ENCODE measurements around the gene FTCD.

FTCD gene

DNA sequence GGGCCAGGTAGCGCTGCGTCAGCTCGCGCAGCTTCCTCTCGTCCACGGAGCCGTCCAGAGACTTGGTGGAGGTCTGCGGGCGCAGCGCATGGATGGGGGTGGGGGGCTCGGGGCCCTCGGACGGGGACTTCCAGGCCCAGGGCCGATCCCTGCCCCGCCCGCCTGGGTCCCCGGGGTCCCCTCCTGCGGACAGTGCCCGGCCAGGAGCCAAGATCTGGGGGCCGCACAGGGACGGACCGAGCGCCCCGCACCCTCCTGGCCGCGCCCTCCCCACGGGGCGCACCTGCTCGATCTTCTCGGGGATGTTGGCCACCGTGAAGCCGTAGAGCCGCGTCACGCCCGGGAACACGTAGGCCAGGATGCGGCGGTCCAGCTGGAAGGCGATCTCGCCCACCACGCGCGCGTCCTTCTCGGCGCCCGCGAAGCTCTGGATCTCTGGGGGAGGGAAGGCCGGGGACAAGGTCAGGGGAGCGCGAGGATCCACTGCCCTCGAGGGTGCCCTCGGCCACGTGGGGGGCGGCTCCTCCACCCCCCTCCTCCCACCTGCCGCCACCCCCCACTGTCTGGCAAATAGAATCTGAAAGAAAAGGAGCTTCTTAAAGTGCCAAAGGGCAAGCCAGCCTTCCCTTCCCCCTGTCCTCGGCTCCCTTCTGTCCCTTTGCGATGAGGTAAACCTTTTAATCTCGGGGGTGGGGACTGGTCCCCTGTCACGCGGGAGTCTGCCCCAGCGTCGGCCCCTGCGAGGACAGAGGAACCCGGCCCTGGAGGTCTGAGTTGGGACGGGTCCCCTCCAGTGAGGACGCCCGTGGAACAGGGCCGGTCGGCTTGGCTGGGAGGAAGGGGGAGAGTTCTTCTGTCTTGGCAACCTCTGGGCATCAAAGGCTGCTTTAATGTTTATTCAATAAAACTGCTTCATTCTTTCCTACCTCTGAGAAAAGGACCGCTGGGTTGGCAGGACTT, 6.5 kb upstream of the FTCD start:
- TF ChIP-seq, protein P1, sequence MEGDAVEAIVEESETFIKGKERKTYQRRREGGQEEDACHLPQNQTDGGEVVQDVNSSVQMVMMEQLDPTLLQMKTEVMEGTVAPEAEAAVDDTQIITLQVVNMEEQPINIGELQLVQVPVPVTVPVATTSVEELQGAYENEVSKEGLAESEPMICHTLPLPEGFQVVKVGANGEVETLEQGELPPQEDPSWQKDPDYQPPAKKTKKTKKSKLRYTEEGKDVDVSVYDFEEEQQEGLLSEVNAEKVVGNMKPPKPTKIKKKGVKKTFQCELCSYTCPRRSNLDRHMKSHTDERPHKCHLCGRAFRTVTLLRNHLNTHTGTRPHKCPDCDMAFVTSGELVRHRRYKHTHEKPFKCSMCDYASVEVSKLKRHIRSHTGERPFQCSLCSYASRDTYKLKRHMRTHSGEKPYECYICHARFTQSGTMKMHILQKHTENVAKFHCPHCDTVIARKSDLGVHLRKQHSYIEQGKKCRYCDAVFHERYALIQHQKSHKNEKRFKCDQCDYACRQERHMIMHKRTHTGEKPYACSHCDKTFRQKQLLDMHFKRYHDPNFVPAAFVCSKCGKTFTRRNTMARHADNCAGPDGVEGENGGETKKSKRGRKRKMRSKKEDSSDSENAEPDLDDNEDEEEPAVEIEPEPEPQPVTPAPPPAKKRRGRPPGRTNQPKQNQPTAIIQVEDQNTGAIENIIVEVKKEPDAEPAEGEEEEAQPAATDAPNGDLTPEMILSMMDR (IDR thresholded peaks at IDR 0.05; ENCODE audit: low read depth, low read length), result no peak

DNA sequence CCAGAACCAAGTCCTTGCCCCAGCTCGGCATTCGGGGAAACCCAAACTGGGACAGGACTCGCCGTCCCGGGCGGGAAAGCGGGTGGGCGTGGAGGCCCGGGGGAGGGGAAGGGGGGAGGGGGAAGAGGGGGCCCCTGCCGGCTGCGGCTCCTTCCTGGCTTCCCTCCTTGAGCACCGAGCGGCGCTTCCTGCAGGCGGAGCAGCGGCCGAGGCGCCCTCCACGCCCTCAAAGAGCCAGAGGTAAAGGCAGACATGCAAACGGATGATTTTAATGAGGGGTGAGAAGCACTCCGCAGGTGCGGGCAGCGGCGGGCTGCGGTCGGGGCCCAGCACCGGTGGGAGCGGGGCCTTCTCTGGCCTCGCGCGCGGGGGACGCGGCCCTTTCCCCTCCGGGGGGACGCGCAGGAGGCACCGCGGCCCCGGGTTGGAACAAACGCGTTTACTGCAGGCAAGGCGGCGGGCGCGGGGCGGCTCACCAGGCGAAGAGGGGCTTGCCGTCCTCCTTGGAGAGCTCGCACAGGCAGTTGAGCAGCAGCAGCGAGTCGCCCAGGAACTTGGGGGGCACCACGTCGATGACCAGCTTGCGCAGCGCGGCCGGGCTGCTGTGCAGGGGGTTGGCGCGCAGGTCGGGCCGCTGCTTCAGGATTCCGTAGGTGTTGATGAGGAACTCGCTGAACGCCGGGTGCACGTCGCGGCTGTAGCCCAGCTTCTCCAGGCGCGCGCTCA, 5.7 kb upstream of the FTCD start:
- TF ChIP-seq, protein P1 (IDR thresholded peaks at IDR 0.05; ENCODE audit: low read depth, low read length), result no peak
- no peak overlapping the region for H3K4me3 ChIP-seq (ENCODE audit: low read depth, low read length)

More for the DNA sequence above, 6.5 kb upstream of the FTCD start:
- H3K4me3 ChIP-seq (ENCODE audit: low read depth, low read length), result no peak overlapping the region

DNA sequence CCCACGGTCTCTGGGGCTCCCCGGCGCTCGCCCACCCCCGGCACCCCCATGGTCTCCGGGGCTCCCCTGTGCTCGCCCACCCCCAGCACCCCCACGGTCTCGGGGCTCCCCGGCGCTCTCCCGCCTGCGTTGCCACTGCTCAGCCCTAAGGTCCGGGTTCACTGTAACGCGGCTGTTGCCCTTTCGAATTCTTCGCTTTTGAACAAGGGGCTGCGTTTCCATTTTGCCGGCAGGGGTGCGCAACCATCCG, 5.2 kb upstream of the FTCD start:
- TF ChIP-seq, protein P1 (IDR thresholded peaks at IDR 0.05; ENCODE audit: low read depth, low read length), result no peak

DNA sequence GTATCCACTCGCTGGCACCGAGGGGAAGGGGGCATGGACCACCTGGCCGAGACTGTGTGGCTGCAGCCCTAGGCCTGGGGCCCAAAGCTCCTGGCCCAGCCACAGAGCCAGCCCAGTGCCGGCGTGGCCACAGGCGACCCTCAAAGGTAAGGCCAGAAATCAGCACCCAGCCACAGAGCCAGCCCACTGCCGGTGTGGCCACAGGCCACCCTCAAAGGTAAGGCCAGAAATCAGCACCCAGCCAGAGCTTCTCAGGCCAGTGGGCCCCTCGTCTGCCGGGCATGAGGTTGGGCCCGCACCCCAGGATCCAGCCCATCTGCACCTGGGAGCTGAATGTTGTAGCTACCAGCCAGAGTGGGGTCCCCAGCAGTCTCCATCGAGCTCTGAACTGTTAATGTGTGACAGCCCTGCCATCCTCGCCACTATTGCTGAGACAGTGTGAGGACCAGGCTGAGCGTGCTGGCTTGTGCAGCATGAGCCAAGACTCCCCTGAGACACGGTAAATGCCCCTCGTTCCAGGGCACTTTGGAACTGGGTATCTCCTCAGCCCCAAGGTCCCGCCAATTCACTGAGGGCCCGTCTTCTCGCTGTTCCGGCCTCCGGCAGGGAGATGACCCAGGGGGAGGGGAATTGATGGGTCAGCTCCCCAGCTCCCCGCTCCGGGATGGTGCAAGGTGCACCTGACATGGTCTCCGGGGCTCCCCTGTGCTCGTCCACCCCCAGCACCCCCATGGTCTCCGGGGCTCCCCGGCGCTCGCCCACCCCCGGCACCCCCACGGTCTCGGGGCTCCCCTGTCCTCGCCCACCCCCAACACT, 4.7 kb upstream of the FTCD start:
- TF ChIP-seq, protein P1 (IDR thresholded peaks at IDR 0.05; ENCODE audit: low read depth, low read length), result no peak
- H3K4me3 ChIP-seq (ENCODE audit: low read depth, low read length), result no peak overlapping the region

More for the DNA sequence above, 5.2 kb upstream of the FTCD start:
- no peak overlapping the region for H3K4me3 ChIP-seq (ENCODE audit: low read depth, low read length)

DNA sequence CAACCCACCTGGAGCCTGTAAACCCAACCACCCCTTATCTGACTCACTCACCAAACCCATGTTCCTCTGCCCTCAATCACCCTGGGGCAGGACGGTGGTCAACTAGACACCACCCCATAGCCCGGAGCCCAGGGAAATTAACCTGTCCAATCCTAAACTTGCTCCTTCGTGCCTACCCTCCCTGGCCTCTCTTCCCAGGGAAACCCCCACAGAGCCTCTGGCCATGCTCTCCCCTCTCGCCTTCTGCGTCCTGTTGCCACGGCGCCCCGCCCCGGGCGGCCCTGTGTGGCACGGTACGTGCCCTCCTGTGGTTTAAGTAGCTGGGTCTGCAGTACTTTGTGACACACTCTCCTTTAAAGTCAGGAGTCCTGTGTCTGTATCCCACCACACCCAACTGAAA, 4.0 kb upstream of the FTCD start:
- no peak overlapping the region for H3K4me3 ChIP-seq (ENCODE audit: low read depth, low read length)
- TF ChIP-seq, protein P1 (IDR thresholded peaks at IDR 0.05; ENCODE audit: low read depth, low read length), result no peak

DNA sequence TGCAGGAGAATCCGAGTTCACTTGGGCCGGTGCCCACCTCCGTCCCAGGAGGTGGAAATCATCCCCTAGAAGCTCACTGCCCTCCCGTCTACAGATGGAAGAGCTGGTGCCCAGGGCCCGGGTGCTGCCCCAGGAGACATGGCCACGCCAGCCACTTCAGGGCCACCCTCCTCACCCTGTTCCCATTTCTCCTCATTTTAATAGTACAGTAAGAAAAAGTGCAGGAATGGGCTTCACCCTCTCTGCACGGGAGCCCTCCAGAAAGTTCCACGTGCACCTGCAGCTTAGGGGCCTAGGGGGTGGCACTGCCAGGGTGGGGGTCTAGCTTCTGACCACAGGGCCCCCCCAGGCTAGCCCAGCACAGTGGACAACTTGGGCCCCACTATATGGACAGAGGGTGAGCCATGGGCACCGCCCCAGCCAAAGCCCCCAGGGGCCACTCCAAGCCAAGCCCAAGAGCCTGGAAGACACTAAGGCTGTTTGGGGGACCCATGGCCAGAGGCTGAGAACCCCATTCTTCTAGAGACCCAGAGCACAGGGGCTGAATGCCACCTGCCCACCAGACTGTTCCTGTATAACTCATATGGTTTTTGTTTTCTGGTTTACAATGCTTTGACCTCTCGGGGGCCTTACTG, 3.4 kb upstream of the FTCD start:
- TF ChIP-seq, protein P1 (IDR thresholded peaks at IDR 0.05; ENCODE audit: low read depth, low read length), result no peak
- no peak overlapping the region for H3K4me3 ChIP-seq (ENCODE audit: low read depth, low read length)

All from WI38 (cell line).